ENCODE data around the gene MB21D2.

The MB21D2 gene

DNA sequence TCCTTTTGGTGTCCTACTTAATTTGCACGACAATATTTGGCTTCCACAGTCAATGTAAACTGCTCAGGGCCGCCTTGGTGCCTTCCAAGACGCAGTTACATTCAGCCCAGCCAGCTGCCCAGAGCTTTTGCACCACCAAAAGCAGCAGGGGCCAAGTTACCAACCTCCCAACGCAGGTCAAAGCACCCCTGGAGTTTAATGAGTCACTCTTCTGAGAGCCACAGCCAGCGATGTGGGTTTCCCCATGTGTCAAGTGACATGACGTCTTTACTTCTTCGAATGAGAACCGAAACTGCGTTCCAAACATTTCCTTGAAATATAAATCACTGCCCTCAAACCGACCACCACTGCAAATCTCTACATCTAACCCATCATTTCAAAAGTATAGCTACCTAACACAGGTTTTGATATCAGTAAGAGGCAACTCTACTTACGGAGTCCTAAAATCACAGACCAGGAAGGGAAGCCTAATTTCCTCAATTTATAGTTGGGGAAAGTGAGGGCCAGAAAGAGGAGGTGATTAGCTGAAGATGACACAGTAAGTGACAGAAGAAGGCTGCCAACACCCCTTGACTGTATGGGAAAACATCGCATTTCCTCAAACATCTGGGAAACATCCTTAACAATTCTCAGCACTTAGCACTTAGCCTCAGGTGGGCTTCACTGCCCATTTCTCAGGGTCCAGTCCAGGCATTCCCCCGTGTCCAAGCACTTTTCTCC is 24.5 kb downstream of the MB21D2 start:
- DNase-seq = no peak

DNA sequence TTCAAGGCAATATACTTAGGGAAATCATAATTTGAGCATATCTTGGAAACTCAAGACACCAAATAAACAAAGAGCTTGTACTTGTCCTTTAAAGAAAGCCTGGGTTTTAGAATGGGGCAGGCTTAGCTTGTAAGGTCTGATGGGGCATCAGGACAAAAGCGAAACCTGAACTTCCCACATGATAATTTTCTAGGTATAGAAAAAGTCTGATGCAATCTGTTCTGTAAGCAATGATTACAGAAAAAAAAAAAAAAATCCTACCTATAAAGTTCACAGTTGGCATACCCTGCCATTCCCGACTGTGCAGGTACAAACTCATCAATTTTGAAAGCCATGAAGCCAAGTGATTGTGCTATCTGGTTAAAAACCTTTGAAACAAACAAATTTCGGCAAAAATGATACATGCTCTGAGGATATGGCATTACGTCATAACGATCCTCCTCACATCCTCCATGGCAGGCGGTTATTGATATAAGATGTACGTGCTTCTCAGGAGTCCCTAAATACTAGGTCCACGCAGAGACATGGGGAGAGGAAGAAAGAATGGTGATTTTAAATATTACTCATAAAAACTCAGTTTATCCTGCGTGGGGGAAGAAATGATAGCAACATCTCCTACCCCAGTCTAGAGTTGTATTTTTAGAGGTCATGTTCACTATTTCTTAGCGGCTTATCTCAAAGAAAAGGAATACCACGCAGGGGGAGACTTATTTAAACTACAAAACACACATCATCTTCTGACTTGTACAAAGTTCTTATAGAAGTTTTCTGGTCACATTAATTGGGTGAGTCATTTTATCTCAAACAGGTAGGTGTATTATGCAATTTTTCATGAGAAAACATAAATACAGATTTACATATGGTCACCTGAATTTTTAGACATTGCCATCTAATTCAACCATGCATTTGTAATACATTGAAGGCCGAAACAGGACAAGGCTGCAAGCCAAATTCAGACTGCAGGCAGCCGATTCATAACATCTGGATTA is 27.0 kb downstream of the MB21D2 start:
- DNase-seq = no peak

DNA sequence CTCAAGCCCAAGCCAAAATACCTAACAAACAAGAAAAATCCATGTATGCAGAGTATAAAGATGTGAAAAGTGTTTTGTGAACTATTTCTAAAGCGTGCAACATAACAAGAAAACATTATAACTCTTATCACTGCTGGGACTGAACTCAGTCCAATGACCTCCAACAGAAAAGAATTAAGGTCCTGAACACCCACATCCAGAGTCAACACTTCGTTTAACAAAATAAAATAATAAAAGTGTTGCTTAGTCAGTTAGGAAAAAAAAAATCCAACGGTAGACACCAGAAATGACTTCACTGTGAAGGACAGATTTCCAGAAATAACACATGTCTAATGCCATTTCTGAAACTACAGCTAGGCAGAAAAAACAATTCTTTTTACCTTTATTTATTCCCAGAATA is 28.0 kb downstream of the MB21D2 start:
- no peak for DNase-seq

DNA sequence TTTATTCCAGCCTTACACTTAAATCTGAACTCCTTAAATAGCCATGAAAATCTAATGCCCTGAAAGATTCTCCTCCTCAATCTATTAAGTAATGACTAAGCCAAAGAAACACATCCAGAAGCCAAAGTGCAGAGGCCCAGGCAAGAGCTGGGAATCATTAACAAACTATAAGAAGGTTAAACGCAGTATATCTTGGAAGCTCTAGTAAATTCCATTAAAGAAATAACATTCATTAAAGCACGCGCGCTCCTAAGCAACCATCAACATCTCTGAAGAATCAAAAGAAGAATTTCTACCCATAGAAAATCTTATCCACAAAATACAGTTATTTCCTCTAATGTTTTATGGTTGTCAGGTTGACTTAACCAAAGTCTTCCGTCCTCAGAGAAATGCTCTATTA is 29.5 kb downstream of the MB21D2 start:
- no peak for DNase-seq

DNA sequence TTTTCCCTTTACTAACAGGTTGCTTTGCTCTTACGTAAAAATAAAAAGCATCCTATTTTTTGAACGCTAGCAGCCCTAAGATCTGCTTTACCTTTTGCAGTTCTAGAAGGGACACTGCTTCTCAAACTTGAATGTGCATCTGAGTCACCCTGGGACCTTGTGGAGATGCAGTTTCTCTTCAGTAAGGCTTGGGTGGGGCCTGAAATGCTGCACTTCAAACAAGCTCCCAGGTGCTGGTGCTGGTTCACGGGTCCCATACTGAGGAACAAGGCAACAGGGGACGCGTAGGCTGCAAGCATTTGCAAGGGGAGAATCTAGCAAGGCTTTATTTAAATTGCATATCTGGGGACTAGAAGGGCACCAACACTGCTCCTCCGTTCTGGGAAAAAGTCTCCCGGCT is 30.0 kb downstream of the MB21D2 start:
- DNase-seq = no peak

DNA sequence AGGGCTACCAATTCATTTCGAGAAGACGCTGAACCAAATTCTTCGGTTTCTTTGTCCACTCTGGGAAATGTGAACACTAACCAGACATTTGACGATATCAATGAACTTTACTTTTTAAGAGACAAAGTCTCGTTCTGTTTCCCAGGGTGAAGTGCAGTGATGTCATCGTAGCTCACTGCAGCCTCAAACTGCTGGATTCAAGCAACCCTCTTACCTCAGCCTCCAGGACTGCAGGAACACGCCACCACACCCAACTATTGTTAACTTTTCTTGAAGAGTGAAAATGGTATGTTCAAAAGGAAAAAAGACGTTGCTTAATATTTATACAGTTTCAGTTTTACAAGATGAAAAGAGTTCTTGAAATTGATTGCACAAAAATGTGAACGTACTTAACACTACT is 30.6 kb downstream of the MB21D2 start:
- no peak for DNase-seq

DNA sequence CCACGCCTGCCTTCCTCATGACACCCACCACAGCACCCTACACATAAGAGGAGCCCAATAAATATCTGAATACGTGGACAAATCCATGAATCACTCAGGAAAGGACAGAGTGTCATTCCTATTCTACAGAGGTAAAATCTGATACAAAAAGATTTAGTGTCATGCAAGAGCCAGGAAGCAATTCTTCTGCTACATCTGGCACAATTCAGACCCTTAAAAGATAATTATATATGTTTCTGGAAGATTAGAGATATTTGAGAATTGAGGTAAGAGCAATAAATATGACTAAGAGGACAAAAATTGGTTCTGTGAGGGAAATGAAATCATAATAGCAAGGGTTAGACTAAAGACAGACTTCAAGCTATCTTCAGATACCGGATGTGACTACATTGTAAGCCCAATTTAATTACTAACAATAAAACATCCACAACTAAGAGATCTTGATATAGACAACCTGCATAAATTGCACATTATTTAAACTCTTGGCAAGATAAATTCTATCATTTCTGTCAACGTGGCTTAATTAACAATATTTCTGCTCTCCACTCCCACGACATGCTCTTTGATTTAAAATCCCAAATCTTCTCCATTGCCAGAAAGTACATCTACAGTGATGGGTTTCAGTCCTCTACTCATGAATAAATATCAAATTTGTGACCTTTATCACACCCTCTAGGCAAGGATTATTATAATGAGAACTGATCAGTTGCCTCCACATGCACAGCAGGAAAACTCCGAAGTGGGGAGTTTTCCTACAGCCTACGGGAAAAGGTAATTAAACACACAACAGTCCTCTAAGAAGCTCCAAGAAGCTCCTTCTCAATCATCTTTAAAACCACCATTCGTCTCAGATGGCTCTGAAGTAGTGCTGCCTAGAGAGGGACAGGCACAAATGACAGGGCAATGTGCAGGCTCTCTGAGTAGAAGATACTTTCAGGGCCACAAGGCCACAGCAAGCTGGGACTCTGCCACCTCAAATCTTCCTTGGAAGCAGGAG is 32.6 kb downstream of the MB21D2 start:
- no peak for DNase-seq

DNA sequence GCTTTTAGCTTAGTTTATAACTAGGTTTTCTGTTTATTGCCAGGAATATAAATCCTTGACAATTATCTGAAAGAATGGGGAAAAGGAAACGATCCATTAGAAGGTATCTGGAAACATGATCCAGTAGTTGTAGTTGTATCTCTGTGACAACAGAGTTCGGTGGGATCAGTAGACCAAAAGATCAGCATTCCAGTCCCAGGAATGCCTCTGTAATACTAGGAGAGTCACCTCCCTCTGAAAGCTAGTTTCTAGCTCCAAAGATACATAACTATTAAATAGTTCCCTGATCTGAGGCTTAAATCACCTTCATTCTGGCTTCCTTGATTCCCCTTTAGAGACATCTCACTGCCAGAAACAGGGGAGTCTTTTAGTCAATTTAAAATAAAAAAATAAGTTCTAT is 34.1 kb downstream of the MB21D2 start:
- DNase-seq = no peak

DNA sequence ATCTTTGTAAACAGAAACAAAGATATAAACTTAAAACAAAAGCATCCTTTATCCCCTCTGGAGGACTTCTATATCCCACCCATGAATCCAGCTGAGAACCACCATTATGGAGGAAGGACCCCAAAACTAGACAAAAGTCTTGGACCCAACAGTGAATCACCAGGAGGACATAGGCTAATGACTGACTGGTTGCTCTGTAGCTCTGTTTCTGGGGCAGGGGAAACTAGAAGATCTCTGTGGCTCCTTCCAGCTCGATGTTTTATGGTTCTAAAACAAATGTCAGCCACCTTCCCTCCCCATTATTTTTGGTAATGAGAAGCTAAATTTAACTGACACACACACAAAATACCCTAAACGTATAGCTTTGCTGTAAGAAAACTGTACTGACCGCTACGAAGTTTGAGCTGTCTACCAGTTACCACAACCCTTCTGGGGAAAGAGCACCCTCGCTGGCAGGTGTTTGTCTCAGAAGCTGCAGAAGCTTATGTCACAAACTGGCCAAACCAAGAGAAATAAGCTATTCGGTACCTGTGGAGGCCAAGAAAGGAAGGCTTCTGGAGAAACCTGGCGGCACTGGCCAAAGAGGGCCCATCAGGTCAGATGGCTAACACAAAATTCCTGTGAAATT is 36.4 kb downstream of the MB21D2 start:
- DNase-seq = no peak

DNA sequence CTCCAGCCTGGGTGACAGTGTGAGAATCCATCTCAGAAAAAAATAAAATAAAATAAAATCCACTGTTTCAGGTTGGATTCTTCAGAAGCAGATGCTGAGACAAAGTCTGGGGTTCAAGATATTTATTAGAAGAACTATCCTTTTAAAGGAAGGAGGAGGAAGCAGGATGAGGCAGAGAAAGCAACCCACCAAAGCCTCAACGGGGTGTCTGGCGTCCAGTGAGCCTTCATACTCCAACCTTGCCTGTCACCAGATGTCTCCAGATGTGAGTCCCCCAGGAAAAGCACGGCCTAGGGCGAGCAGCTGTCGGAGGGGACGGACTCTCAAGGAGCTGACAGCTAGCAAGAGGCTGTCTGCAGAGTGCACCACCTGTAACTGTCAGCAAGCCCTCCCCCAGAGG is 37.3 kb downstream of the MB21D2 start:
- DNase-seq = no peak

DNA sequence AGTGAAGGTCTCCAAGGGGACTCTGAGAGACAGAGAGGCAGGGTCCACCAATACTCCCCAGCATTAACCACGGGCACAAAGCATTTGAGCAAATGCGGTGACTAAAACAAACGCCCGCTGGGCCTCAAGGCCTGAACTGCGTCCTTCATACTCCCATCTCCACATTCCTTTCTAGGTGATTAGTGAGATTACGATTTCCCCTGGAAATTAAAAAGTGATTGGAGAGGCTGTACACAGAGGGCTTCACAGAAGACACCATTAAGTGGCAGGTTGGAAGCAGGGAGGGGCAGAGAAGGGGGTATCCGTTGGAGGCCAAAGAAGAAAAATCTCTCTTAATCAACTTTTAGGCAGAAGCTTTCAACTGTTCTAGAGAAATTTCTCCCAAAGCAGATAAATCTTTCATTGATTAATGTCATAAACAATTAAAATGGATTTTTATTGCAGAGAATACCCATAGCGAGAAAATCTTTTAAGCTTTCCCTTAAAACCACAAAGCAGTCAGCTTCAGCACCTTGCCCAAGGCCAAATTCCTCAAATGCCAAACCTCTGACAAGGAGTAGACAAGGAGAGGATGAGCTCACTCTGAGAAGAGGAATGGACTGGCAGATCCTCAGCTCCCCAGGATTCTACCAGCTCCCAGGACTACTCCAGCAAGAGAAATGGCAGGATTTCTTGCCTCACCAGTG is 38.2 kb downstream of the MB21D2 start:
- DNase-seq = no peak

DNA sequence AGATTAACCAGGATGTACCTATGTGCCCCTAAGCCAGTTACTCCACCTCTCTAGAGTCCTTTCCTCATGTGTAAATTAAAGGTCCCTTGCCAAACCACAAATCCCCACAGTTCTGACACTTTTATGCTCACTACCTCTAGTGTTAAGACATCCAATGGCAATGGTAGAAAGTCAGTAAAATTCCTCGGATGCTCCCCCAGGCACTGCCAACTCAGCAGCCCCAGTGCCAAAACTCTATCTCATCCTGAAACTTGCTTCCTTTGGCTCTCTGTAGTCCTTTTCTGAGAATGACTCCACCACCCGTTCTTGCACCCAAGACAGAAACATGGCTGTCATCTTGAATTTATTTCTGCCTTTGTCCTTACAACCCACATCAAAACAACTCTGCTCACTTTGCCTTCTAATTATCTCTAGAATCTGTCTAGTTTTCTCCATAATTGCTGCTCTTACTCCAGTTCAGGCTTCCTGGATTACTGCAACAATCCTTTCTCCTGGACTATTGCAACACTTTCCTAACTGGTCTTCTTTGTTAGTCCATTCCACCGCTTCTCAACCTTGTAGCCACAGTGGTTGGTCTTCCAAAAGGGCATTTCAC is 41.6 kb downstream of the MB21D2 start:
- no peak for DNase-seq

DNA sequence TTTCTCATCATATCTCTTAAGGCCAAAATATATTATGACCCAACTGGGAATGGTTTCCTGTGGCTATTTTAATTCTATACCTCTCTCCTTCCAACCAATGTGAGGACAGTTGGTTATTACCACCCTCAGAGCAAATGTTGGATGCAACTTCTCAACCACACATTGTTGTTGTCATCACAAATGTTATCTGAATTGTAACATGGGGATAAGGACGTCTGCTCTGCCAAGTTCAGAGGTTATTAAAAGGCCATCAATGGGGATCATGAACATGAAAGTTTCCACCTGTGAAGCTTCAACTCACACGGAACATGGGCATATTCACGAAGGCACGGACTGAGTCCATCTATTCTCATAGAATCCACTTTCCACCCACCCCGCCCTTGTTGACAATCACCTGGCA is 46.8 kb downstream of the MB21D2 start:
- DNase-seq = no peak

DNA sequence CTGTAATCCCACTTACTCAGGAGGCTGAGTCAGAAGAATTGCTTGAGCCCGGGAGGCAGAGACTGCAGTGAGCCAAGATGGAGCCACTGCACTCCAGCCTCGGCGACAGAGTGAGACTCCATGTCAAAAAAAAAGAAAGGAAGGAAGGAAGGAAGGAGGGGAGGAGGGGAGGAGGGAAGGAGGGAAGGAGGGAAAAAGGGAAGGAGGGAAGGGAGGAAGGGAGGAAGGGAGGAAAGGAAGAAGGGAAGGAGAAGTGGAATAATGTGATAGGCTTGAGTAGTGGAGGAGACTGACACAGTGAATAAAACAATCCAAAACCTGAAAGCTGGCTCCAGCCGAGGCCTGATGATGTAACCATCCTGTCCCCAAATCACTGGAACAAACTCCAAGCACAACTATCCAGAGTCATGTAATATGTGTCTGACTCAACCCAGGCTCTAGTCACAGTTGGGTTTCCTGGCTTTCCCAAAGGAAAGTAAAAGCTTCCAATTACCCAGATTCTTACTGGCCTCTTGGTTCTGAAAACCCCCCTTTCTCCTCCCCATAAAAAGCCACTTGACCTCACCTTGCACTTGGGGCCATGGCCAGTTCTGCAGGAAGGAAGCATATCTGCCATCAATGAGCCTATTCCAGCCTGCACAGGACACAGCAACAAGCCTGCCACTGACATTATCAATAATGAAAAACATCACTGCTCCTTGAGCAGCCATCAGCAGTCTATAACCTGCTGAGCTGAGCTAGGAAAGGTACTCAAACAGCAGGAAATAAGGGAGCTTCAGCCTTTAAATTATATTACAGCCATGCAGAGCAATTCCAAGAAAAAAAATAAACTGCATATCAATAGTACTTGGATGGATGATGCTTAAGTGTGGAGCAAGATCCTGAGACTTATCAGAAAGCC is 48.3 kb downstream of the MB21D2 start:
- no peak for DNase-seq

DNA sequence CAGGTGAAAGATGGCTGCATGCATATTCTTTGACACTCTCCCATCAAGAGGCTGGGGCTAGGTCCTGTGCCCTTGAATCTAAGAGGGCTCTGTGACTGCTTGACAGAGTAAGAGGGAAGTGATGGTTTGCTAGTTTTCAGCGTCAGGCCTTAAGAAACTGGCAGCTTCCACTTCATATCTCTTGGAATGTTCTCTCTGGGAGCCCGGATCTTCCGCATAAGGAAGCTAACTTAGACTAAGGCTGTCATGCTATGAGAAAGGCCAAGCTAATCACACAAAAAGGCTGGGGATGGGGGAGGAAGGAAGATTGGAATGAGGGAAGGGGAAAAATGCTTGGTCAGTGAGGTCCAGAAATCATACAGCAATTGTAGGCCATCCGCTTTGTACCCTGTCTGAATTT is 50.0 kb downstream of the MB21D2 start:
- no peak for DNase-seq

DNA sequence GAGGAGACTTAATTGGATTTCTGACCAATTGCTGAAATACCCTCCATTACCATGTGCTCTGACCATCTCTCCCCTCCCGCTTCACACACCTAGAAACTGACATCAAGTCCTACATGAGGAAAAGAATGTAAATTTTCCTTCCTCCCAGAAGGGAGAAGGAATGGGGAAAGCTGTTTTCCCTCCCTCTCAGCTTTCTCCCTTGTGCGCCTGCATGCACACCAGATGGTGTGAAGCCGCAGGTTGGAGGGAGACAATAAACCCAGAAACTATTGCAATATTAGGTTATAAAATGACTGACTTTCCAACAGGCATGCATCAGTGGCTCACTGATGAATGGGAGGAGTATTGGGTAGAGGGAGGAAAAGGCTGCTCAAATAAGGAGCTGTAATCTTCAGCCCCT is 50.9 kb downstream of the MB21D2 start:
- no peak for DNase-seq

DNA sequence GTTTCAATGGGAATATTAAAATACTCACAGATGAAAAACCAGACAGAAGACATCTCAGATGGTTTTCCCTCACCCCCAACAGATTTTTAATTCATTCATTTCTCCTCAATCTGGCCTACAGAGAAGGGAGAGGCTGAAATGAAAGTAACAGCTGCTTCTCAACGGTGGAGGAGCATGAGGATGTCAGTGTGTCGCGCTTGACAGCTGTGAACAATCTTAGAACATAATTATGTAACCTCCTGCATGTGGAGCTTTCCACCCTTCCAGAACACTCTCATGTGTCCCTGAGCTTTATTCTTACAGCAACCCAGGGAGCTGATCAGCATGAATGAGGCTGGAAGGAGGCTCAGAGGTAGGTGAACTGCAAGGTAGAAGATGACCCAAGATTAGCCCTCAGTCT is 52.7 kb downstream of the MB21D2 start:
- no peak for DNase-seq

DNA sequence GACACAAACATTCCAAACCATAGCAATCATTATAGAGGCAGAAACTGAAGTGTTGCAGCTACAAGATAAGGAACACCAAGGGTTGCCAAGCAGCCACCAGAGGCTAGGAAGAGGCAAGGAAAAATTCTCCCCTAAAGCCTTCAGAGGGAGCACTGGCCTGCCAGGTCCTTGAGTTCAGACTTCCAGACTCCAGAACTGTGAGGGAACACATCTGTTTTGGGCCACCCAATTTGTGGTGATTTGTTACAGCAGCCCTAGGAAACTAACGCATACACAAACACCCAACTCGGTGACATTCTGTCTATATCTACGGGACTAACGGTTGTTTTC is 54.6 kb downstream of the MB21D2 start:
- DNase-seq = no peak

DNA sequence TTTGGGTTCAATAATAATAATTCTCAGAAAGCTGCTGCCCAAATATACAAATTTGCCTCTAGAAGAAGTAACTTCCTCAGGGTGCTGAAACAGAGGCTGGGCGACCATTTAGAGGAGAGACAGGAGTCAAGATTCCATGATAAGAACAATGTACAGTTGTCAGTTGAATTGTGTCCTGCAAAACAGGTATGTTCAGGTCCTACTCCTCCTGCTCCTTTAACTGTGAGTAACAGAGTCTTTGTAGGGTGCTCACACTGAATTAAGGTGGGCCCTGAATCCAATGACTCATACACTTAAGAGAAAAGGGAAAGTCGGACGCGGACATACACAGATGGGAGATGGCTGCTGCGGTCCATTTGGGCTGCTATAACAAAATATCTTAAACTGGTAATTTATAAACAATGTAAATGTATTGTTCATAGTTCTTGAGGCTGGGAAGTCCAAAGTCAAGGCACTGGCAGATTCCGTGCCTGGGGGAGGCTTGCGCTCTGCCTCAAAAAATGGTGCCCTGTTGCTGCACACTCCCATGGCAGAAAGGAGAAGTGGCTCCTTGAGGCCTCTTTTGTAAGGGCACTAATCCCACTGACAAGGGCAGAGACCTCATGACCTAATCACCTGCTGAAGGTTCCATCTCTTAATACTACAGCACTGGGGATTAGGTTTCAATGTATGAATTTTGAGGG is 55.1 kb downstream of the MB21D2 start:
- no peak for DNase-seq
